ENCODE data around the gene SPRR2E. TPM values are rescaled to one million over a fixed set of nuclear protein-coding genes. Genes with fewer than 3 reads are reported as not detected.
"Not testable (repeated sequence)": the region's sequence is repeated elsewhere in the genome, so short reads cannot be mapped to it uniquely, and the experiment has no call there.

The SPRR2E gene
- total RNA-seq, 1 donor from 2014 or later: not detected

DNA sequence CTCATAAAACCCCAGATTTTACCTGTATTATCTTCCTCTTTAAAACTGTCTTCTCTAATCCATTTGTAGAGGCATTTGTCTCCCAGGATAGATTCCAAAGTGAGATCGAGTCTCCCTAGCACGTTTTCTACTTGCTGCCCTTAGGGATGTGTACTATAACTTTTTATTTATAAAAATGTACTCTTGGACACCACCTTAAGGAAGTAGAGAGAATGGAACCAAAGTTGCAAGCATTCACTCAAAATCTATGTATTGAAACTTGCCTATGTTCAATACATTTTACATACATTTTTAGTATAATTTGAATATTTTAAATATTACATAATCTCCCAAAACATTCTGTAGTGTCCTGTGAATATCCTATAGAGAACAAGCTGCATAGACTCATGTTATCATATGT is 36.2 kb downstream of the SPRR2E start:
- no peak for TF ChIP-seq CTCF (IDR thresholded peaks at IDR 0.05; ENCODE audit: unreplicated experiment)
- Mint-ChIP-seq H3K4me3 (ENCODE audit: low read depth) (no peak overlapping the region), H3K9me3 (ENCODE audit: low read depth) (no peaks in the 10 kb centered on the region), H3K27me3 (peaks cover 9% of the 10 kb centered on the region), H3K27ac (no peak overlapping the region), H3K4me1 (ENCODE audit: low read depth) (no peaks in the 10 kb centered on the region), H3K36me3 (ENCODE audit: insufficient read depth) (no peaks in the 10 kb centered on the region)
- DNase-seq (ENCODE audit: low spot score, unreplicated experiment): no peak

- Mint-ChIP-seq H3K4me1 (ENCODE audit: low read depth) (no peaks in the 10 kb centered on the region), H3K27ac (no peak within 1 kb of the TSS), H3K36me3 (ENCODE audit: insufficient read depth) (no peaks in the 10 kb centered on the region), H3K9me3 (ENCODE audit: low read depth) (no peaks in the 10 kb centered on the region), H3K4me3 (ENCODE audit: low read depth) (no peak within 1 kb of the TSS), H3K27me3 (peaks cover 9% of the 10 kb centered on the region)
- TF ChIP-seq CTCF (IDR thresholded peaks at IDR 0.05; ENCODE audit: unreplicated experiment): no peak
- DNase-seq (ENCODE audit: low spot score, unreplicated experiment): no peak
These were observed 37.0 kb downstream of the SPRR2E start, which contains the start of gene SPRR2A for GRCh38 chr1:153057375-153057774. Gene SPRR2A, minus strand, starts transcription at chr1:153057512. Its CDS starts 777 bp downstream, at chr1:153056735.

DNA sequence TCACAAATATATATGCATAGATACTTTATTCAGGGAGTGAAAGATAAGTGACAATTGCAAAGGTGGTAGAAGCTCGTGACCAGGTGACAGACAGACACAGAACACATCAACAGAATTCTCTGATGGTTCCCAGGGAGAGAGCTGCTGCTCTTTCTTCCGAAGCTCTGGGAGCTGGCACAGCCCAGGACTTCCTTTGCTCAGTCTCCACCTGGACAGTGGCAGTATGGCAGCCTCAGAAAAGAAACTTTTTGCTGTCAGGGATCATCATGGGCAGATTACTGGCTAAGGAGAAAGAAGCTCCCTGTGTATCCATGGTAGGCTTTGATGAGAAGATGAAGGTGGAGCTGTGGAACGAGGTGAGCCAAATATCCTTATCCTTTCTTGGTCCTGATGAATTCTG is 38.2 kb downstream of the SPRR2E start:
- DNase-seq (ENCODE audit: low spot score, unreplicated experiment); H3K27me3 Mint-ChIP-seq; H3K4me3 Mint-ChIP-seq (ENCODE audit: low read depth); H3K9me3 Mint-ChIP-seq (ENCODE audit: low read depth); H3K27ac Mint-ChIP-seq; H3K4me1 Mint-ChIP-seq (ENCODE audit: low read depth); H3K36me3 Mint-ChIP-seq (ENCODE audit: insufficient read depth): not testable (repeated sequence)

- no peak for TF ChIP-seq CTCF (IDR thresholded peaks at IDR 0.05; ENCODE audit: unreplicated experiment)
- H3K27me3 Mint-ChIP-seq: peaks cover 6% of the 10 kb centered on the region
- no peak overlapping the region for H3K27ac Mint-ChIP-seq
- H3K4me1 Mint-ChIP-seq (ENCODE audit: low read depth): no peaks in the 10 kb centered on the region
- no peak overlapping the region for H3K4me3 Mint-ChIP-seq (ENCODE audit: low read depth)
- no peaks in the 10 kb centered on the region for H3K36me3 Mint-ChIP-seq (ENCODE audit: insufficient read depth)
- peaks cover 3% of the 10 kb centered on the region for H3K9me3 Mint-ChIP-seq (ENCODE audit: low read depth)
- no peak for DNase-seq (ENCODE audit: low spot score, unreplicated experiment)
These were observed 45.1 kb downstream of the SPRR2E start for GRCh38 chr1:153049211-153049610.

Other genes with a start within 250 kb of the SPRR2E start
- not detected in 2 replicates for gene LCE7A, start 234.5 kb downstream of the SPRR2E start, total RNA-seq
- not detected in 2 replicates for gene SMCP, start 216.2 kb downstream of the SPRR2E start, total RNA-seq
- not detected in 2 replicates for gene IVL, start 186.0 kb downstream of the SPRR2E start, total RNA-seq
- not detected in 2 replicates for gene SPRR5, start 147.3 kb downstream of the SPRR2E start, total RNA-seq
- not detected in 2 replicates for gene SPRR4, start 123.9 kb downstream of the SPRR2E start, total RNA-seq
- not detected in 2 replicates for gene SPRR1A, start 110.4 kb downstream of the SPRR2E start, total RNA-seq
- not detected in 2 replicates for gene SPRR3, start 92.8 kb downstream of the SPRR2E start, total RNA-seq
- not detected in 2 replicates for gene SPRR1B, start 63.3 kb downstream of the SPRR2E start, total RNA-seq
- not detected in 2 replicates for gene SPRR2D, start 53.4 kb downstream of the SPRR2E start, total RNA-seq
- gene SPRR2A, start 37.0 kb downstream of the SPRR2E start, total RNA-seq: not detected in 2 replicates
- gene SPRR2B, start 22.9 kb downstream of the SPRR2E start, total RNA-seq: not detected in 2 replicates
- 1.7 and 4.0 TPM in 2 replicates for gene SPRR2F, start 19.0 kb upstream of the SPRR2E start, total RNA-seq
- not detected in 2 replicates for gene SPRR2G, start 56.4 kb upstream of the SPRR2E start, total RNA-seq
- gene LELP1, start 108.9 kb upstream of the SPRR2E start, total RNA-seq: not detected in 2 replicates
- gene PRR9, start 123.1 kb upstream of the SPRR2E start, total RNA-seq: not detected in 2 replicates
- not detected in 2 replicates for gene LORICRIN, start 165.2 kb upstream of the SPRR2E start, total RNA-seq
- gene PGLYRP3, start 218.4 kb upstream of the SPRR2E start, total RNA-seq: not detected in 2 replicates